T-helper 2 cell treated with Interferon-gamma antibody and Interleukin-4, amounts not matched to agents 5 μg/mL and 100 μg/mL, for 36 hours (primary cell): ENCODE measurements around the gene CD99.

ENCODE experiments used
- DNase-seq: peaks from one replicate; pipeline ENCODE4 v3.0.0; 2021; ENCODE audit warnings: low spot score
- H3K27ac Mint-ChIP-seq: one replicate; pipeline ENCODE4 v1.8.0; 2021; ENCODE audit warnings: mild to moderate bottlenecking, mixed read lengths
- H3K27me3 Mint-ChIP-seq: one replicate; pipeline ENCODE4 v1.8.0; 2021; ENCODE audit warnings: low read depth, mixed read lengths
- H3K36me3 Mint-ChIP-seq: one replicate; pipeline ENCODE4 v1.8.0; 2021; ENCODE audit warnings: low read depth, mixed read lengths
- H3K4me1 Mint-ChIP-seq: one replicate; pipeline ENCODE4 v1.8.0; 2021; ENCODE audit warnings: low read depth, mixed read lengths
- H3K4me3 Mint-ChIP-seq: one replicate; pipeline ENCODE4 v1.8.0; 2022; ENCODE audit warnings: mild to moderate bottlenecking, moderate library complexity, mixed read lengths
- H3K9me3 Mint-ChIP-seq: one replicate; pipeline ENCODE4 v1.8.0; 2021; ENCODE audit warnings: mixed read lengths

The CD99 gene

DNA sequence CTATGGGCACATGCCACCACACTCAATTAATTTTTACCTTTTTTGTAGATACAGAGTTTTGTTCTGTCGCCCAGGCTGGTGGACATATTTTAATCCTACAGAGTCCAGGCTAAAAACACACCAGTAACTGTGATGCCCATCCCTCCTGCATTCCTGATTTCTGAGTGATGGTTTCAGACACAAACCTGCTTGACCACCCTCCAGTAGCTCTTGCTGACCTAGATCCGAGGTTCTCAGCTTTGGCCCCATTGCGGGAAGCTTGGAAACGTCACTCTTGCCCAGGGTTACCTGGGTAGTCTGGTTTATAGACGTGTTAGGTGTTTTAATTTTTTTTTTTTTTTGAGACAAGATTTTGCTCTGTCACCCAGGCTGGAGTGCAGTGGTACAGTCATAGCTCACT is 7.5 kb downstream of the CD99 start:
- H3K36me3 Mint-ChIP-seq: peaks cover 82% of the 10 kb centered on the region
- H3K27ac Mint-ChIP-seq: peak overlapping the region; percentile 92
- peaks cover 89% of the 10 kb centered on the region for H3K4me1 Mint-ChIP-seq
- peaks cover 7% of the 10 kb centered on the region for H3K9me3 Mint-ChIP-seq
- H3K4me3 Mint-ChIP-seq: peak overlapping the region; percentile 95
- no peak for DNase-seq
- no peaks in the 10 kb centered on the region for H3K27me3 Mint-ChIP-seq

GRCh38 chrX:2699959-2700358 is 8.9 kb downstream of the CD99 start:
- Mint-ChIP-seq H3K36me3 (peaks cover 81% of the 10 kb centered on the region), H3K4me3 (peak overlapping the region; percentile 7), H3K9me3 (peaks cover 7% of the 10 kb centered on the region), H3K27ac (peak overlapping the region; percentile 21), H3K27me3 (no peaks in the 10 kb centered on the region), H3K4me1 (peaks cover 92% of the 10 kb centered on the region)
- DNase-seq: no peak

GRCh38 chrX:2700405-2701320 is 9.6 kb downstream of the CD99 start:
- H3K27me3 Mint-ChIP-seq: no peaks in the 10 kb centered on the region
- peaks cover 7% of the 10 kb centered on the region for H3K9me3 Mint-ChIP-seq
- no peak for DNase-seq
- H3K4me1 Mint-ChIP-seq: peaks cover 92% of the 10 kb centered on the region
- peak overlapping the region; percentile 27 for H3K27ac Mint-ChIP-seq
- peak overlapping the region; percentile 30 for H3K4me3 Mint-ChIP-seq
- H3K36me3 Mint-ChIP-seq: peaks cover 83% of the 10 kb centered on the region

DNA sequence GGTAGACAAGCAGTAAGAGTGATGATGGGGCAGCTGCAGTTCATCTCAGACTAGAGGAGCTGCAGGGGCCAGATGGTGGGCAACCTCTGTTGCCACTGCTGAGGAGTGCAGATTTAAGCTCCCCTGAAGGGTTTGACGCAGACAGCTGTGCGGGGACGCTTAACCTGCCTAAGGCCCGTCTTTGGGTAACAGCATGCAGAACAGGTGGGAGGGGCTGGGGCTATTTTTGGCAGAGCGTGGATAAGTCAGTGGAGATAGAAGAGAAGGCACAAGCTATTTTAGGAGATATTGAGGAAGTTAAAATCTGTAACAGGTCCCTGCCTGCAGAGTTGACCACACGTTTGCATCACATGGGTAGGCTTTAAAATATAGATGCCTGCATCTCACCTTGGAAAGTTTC is 10.5 kb downstream of the CD99 start:
- Mint-ChIP-seq H3K36me3 (peaks cover 77% of the 10 kb centered on the region), H3K27ac (no peak overlapping the region), H3K9me3 (peaks cover 7% of the 10 kb centered on the region), H3K4me1 (peaks cover 83% of the 10 kb centered on the region), H3K4me3 (peak overlapping the region; percentile 80), H3K27me3 (no peaks in the 10 kb centered on the region)
- no peak for DNase-seq

GRCh38 chrX:2703991-2704369 is 12.9 kb downstream of the CD99 start:
- Mint-ChIP-seq H3K36me3 (peaks cover 71% of the 10 kb centered on the region), H3K27me3 (no peaks in the 10 kb centered on the region), H3K4me3 (peak overlapping the region; percentile 80), H3K27ac (peak overlapping the region; percentile 19), H3K4me1 (peaks cover 82% of the 10 kb centered on the region), H3K9me3 (peaks cover 7% of the 10 kb centered on the region)
- no peak for DNase-seq

DNA sequence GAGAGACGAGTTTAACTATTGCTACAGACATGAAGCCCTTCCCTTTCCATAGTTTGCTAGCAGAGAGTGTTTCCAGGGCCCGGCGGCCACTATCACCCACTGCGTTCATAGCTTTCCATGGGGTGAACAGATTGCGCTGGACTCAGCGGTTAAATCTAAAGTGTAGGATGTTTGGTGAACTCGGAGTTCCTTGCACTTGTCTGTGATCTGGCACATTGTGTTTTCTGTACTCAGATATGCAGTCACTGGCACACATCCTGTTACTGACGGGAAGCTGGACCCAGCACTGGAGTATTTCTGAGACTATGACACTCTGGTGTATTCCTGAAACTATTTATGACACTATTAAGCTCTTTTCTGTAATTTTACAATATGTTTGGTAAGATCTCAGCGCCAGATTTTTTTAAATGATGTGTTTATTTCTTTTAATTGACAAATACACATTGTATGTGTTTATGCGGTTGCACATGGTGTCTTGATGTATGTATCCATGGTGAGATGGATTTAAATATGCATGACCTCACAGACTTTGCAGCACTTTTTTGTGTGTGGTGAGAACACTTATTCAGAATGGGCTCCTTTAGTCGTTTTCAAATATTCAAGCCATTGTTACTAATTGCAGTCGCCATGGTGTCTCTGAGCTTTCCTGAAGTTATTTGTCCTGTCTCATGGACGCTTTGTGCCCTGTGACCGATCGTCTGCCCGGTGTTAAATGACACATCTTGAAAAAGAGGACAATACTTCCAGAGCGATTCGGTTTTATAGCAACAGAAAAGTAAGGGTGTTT is 14.1 kb downstream of the CD99 start:
- peak overlapping the region; percentile 64 for H3K27ac Mint-ChIP-seq
- H3K27me3 Mint-ChIP-seq: no peaks in the 10 kb centered on the region
- peak overlapping the region; percentile 31 for H3K4me3 Mint-ChIP-seq
- peaks cover 67% of the 10 kb centered on the region for H3K36me3 Mint-ChIP-seq
- DNase-seq: no peak
- peaks cover 5% of the 10 kb centered on the region for H3K9me3 Mint-ChIP-seq
- peaks cover 85% of the 10 kb centered on the region for H3K4me1 Mint-ChIP-seq

- DNase-seq: peak; percentile 81
- H3K27ac Mint-ChIP-seq: peak overlapping the region; percentile 83
- H3K4me3 Mint-ChIP-seq: peak overlapping the region; percentile 66
- peaks cover 51% of the 10 kb centered on the region for H3K36me3 Mint-ChIP-seq
- no peaks in the 10 kb centered on the region for H3K27me3 Mint-ChIP-seq
- H3K9me3 Mint-ChIP-seq: no peaks in the 10 kb centered on the region
- H3K4me1 Mint-ChIP-seq: peaks cover 77% of the 10 kb centered on the region
Measured at GRCh38 chrX:2707334-2707760, 16.3 kb downstream of the CD99 start.

DNA sequence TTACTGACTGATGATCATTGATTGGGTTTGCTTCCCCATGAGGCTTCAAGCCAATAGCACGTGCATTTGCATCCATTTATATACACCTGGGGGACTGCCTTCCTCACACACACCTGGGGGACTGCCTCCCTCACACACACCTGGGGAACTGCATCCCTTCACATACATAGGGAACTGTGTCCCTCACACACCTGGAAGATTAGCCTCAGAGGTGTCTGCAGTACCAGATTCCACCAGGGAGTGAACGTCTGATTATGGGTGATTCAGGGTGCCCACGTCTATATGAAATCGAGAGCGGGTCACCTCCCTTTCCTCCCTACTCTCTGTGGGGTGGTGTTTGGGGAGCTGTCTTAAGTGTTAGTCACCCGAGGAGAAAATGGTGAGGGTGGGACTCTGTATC is 16.9 kb downstream of the CD99 start:
- Mint-ChIP-seq H3K9me3 (no peaks in the 10 kb centered on the region), H3K4me1 (peaks cover 70% of the 10 kb centered on the region), H3K27me3 (no peaks in the 10 kb centered on the region), H3K4me3 (peak overlapping the region; percentile 18), H3K27ac (peak overlapping the region; percentile 83), H3K36me3 (peaks cover 48% of the 10 kb centered on the region)
- DNase-seq: no peak

DNA sequence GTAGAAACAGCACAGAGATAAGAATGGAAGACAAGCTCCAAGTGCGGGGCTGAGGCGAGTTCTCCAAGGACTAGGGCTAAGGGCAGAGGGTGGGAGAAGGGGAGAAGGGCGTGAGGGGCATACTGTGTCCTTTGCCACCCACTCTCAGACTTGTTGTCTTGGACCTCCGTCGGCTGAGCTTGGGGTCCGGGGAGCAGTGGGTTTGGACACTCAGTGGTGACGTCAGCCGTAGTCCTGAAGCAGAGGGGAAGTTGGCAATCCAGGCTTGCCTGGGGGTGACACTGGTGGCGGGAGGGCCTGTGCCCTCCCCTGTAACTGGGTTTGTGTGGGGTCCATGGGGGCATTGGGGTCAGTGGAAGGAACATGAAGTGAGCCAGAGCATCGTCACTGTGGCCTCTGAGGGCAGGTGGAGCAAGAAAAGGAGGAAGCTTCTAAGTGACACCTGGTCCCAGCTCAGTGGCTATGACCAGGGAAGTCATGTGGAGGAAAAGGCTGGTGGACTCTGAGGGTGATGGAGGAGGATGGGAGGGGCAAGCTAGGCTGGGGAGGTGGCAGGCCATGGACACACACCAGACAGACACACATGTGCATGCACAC is 17.6 kb downstream of the CD99 start:
- Mint-ChIP-seq H3K4me1 (peaks cover 64% of the 10 kb centered on the region), H3K4me3 (peak overlapping the region; percentile 76)

GRCh38 chrX:2709556-2709955 is 18.5 kb downstream of the CD99 start:
- Mint-ChIP-seq H3K4me1 (peaks cover 62% of the 10 kb centered on the region), H3K27ac (peak overlapping the region; percentile 91), H3K27me3 (no peaks in the 10 kb centered on the region), H3K36me3 (peaks cover 46% of the 10 kb centered on the region), H3K4me3 (peak overlapping the region; percentile 76), H3K9me3 (no peaks in the 10 kb centered on the region)
- no peak for DNase-seq

More for the DNA sequence above, 17.6 kb downstream of the CD99 start:
- Mint-ChIP-seq H3K27ac (peak overlapping the region; percentile 83), H3K36me3 (peaks cover 45% of the 10 kb centered on the region), H3K27me3 (no peaks in the 10 kb centered on the region), H3K9me3 (no peaks in the 10 kb centered on the region)
- DNase-seq: no peak

DNA sequence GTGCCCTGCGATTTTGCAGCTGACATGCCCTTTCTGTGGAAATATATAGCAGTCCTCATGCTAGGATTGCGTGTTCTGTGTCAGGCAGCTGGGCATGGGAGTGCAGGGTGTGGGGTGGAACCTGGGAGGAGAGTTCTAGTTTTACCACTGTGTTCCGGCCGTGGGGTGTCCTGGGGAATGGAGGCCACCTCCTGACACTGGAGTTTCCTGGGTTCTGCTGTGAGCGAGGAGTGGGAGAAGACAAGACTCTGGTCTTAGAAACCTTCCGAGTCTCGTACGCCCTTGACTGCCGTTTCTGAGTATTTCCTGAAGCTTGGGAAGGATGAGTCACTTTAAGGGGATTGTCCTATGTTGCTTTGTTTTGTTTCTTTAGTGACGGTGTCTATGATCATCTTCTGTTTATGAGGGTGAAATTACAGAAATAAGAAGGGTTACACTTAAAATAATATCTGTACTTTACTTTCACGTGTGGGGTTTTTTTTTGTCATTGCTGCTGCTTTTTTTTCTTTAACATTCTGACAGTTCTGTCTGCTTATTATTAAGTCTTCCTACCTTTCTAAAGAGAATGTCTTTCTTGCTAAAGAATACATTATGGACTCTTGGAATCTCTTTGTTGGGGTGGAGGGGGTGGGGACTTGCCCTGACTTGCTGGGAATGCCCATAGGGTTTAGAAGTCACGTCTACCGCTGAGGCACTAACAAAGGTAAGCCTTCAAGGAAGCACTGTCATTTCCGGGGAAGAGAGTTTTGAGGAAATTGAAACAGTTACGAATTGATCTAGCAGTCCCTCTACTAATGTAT is 19.1 kb downstream of the CD99 start:
- DNase-seq: peak; percentile 66
- H3K4me3 Mint-ChIP-seq: peak overlapping the region; percentile 76
- H3K9me3 Mint-ChIP-seq: no peaks in the 10 kb centered on the region
- H3K4me1 Mint-ChIP-seq: peaks cover 61% of the 10 kb centered on the region
- no peaks in the 10 kb centered on the region for H3K27me3 Mint-ChIP-seq
- peaks cover 48% of the 10 kb centered on the region for H3K36me3 Mint-ChIP-seq
- peak overlapping the region; percentile 91 for H3K27ac Mint-ChIP-seq

DNA sequence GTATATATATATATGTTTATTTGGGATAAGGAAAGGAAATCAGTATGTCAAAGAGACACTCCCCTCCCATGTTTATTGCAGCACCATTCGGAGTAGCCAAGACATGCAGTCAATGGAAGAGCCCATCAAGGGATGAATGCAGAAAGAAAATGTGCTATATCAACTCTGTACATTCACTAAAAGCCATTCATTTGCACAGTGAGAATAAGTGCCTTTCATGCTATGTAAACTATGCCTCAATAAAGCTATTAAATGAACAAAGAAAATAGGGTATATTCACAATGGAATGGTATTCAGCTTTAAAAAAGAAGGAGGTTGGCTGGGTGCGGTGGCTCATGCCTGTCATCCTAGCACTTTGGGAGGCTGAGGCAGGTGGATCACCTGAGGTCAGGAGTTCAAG is 20.3 kb downstream of the CD99 start:
- Mint-ChIP-seq H3K27me3 (no peaks in the 10 kb centered on the region), H3K4me3 (no peak overlapping the region), H3K4me1 (peaks cover 65% of the 10 kb centered on the region), H3K36me3 (peaks cover 50% of the 10 kb centered on the region), H3K27ac (no peak overlapping the region), H3K9me3 (no peaks in the 10 kb centered on the region)
- no peak for DNase-seq

DNA sequence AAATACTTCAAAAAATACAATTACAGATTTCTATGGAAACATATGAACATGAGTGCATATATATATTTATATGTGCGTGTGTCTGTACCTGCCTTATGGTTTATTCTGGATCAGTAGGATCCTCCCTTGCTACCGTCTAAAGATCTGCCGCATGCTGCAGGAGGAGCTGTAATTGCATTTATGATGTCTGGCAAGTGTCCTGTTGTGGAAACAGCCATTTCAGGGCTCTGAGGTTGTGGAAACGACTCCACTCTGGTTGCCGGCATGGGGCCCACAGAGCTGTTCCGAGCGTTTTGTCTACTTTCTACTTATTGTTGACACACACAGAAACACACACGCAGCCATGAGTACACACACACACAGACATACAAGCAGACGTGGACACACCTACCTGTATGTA is 21.3 kb downstream of the CD99 start:
- no peaks in the 10 kb centered on the region for H3K27me3 Mint-ChIP-seq
- H3K36me3 Mint-ChIP-seq: peaks cover 55% of the 10 kb centered on the region
- no peak overlapping the region for H3K27ac Mint-ChIP-seq
- DNase-seq: no peak
- H3K9me3 Mint-ChIP-seq: no peaks in the 10 kb centered on the region
- no peak overlapping the region for H3K4me3 Mint-ChIP-seq
- peaks cover 69% of the 10 kb centered on the region for H3K4me1 Mint-ChIP-seq
